Neural cell (in vitro differentiated cells): Measurements from ENCODE around the gene LRRK1.

Experiments
- CTCF ChIP-seq: fragments of 450-650 bp; IDR thresholded peaks from 2 replicates; pipeline ENCODE4 v1.5.1; 2014; ENCODE audit warnings: antibody characterized with exemption, mild to moderate bottlenecking, moderate library complexity; ENCODE audit not compliant: poor library complexity, severe bottlenecking
- EP300 ChIP-seq: fragments of 450-650 bp; conservative IDR thresholded peaks from 2 replicates; pipeline ENCODE4 v1.6.1; 2014; ENCODE audit warnings: antibody characterized with exemption, mild to moderate bottlenecking, moderate library complexity; ENCODE audit not compliant: poor library complexity, severe bottlenecking
- POLR2AphosphoS5 ChIP-seq: IDR thresholded peaks from 2 replicates; pipeline ENCODE4 v1.6.1; 2012
- SMC3 ChIP-seq: fragments of 450-650 bp; conservative IDR thresholded peaks from 2 replicates; pipeline ENCODE4 v1.6.1; 2014; ENCODE audit warnings: antibody characterized with exemption, mild to moderate bottlenecking, moderate library complexity; ENCODE audit not compliant: poor library complexity
- TAF1 ChIP-seq: IDR thresholded peaks from 2 replicates; pipeline ENCODE4 v1.6.1; 2012; ENCODE audit warnings: low read depth

- TF ChIP-seq CTCF (no peak), SMC3 (no peak), EP300 (no peak), POLR2AphosphoS5 (no peak), TAF1 (no peak)
Observed at GRCh38 chr15:100909565-100909964, 9.6 kb upstream of the LRRK1 start.
